Testis (tissue), 2 donors: ENCODE measurements around the gene POLR3A.

Experiments used
- CTCF ChIP-seq, 3 experiments: fragments of 450-650 bp in 2 of 3; fragments of 200-600 bp in 1 of 3; sonication (generic) in 1 of 3; IDR thresholded peaks; one replicate each; pipeline ENCODE4 v1.5.1; 2016 to 2019; ENCODE audit warnings: antibody characterized with exemption in 3 of 3, mild to moderate bottlenecking in 2 of 3, moderate library complexity in 1 of 3
- POLR2A ChIP-seq: fragments of 450-650 bp; IDR thresholded peaks from one replicate; pipeline ENCODE4 v1.6.1; 2017; ENCODE audit warnings: antibody characterized with exemption, mild to moderate bottlenecking, moderate library complexity

- TF ChIP-seq CTCF (IDR thresholded peaks at IDR 0.05): no peak
- no peak for TF ChIP-seq POLR2A
Observed at GRCh38 chr10:78025685-78026364, 3.5 kb downstream of the POLR3A start.
